A549 treated with GW870086 at 1 μM for 4 hours (cell line): ENCODE data around the gene KIAA0513. TPM values are rescaled to one million over a fixed set of nuclear protein-coding genes. Genes with fewer than 3 reads are reported as not detected.

Experiments
- total RNA-seq: library from RNA; stranded (reverse); fragments of 200-300 nt; extraction: Qiagen RNA extraction; gene quantifications from 5 replicates; pipeline ENCODE4 v1.2.3, GENCODE V29; 2022; ENCODE audit warnings: low read depth

The KIAA0513 gene, protein sequence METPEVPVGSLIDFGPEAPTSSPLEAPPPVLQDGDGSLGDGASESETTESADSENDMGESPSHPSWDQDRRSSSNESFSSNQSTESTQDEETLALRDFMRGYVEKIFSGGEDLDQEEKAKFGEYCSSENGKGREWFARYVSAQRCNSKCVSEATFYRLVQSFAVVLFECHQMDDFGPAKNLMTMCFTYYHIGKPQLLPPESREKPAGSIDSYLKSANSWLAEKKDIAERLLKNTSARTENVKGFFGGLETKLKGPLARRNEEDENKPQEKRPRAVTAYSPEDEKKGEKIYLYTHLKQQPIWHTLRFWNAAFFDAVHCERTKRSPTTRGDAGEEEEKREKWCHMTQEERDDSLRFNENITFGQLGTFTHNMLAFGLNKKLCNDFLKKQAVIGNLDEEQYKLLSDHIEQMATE
- total RNA-seq = 1.8 to 3.2 TPM (median 2.2 TPM) in 5 replicates

DNA sequence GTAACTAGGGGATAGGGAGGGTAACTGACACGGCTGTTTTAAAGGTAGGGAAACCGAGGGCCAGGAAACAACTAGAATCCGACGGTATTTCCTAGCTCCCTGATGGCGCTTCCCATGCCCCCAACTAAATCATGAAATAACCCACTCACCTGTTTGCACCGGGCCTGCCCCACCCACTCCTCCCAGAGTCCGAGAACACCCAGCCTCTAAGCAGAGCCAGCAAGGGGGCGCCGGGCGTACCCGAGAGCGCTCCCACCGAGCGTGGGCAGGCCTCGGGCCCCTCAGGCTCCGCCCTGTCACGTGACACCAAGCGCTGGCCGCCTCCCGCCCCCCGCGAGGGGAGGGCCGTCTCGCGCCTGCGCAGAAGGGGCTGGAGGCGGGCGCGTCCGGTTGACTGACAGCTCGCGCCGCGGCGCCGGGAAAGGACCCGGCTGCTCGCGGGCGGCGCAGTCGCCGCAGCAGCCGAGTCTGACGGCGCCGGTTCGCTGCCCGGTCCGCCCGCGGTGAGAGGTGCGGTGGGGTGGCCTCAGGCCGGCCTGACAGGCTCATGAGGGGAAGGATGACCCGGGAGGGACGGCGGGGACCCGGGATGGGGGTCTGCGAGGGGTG is at the start of gene KIAA0513:
Gene KIAA0513, plus strand, starts transcription at position 447 of the 609 bp plus-strand sequence. CDS start 39,277 bp downstream, outside the sequence.

GRCh38 chr16:85010931-85011845 is 16.4 kb upstream of the KIAA0513 start, which contains the start of gene ZDHHC7:
TSS of gene ZDHHC7 (minus strand) at chr16:85011535. CDS start at chr16:84990618, 20,917 bp downstream.

GRCh38 chr16:85112364-85112763 is 84.8 kb downstream of the KIAA0513 start, which contains the start of gene CIBAR2:
TSS of gene CIBAR2 (minus strand) at chr16:85112472. CDS start at chr16:85112352, 120 bp downstream.

Other genes starting within 250 kb of the KIAA0513 start
- gene CRISPLD2, start 207.8 kb upstream of the KIAA0513 start, total RNA-seq = 3.2 to 4.3 TPM (median 3.7 TPM) in 5 replicates
- gene ZDHHC7, start 16.3 kb upstream of the KIAA0513 start, total RNA-seq = 68.1 to 77.4 TPM (median 77.1 TPM) in 5 replicates
- gene CIBAR2, start 84.7 kb downstream of the KIAA0513 start, total RNA-seq = not detected in 5 replicates